NCI-H1417 (cell line): ENCODE measurements around the gene NDUFA3.
"Not testable (repeated sequence)": the region's sequence is repeated elsewhere in the genome, so short reads cannot be mapped to it uniquely, and the experiment has no call there.

Experiments used
- DNase-seq, 3 experiments: peaks; one replicate each; lab custom pipeline; 2025; lab: John Stamatoyannopoulos, UW

The NDUFA3 gene

DNA sequence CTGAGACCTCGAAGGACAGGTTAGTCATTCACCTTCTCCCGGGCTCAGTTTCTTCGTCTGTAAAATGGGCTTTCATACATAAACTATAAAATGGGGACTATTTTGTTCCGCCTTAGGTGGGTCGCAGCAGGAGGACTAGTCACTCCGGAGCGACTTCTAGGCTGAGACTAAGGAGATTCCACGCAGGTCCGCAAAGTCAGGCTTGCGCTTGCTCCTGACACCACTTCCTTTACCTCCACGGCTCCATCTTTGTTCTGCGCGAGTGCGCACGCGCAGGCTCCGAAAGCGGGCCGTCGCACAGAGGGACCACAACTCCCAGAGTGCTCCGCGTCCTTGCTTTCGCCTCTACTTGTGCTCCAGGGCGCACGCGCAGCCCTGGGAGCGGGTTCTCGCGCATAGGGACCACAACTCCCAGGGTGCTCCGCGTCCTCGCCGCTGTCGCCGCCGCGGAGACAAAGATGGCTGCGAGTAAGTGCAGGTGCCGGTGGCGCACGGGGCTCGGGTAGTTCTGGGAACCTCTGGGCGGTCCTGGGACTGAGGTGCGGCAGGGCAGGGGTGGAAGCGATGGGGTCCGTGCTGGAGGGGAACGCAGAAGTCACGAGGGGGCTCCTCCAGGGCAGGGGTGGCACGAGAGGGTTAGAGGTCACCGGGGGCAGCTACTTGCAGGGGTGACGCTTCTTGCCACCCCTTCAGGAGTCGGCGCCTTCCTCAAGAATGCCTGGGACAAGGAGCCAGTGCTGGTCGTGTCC, at the start of gene NDUFA3:
TSS of gene NDUFA3 (plus strand) at position 435 of the 749 bp plus-strand sequence. CDS start at position 459, 24 bp downstream.
- DNase-seq: peak; percentile 95 to 99 (median 98)

DNA sequence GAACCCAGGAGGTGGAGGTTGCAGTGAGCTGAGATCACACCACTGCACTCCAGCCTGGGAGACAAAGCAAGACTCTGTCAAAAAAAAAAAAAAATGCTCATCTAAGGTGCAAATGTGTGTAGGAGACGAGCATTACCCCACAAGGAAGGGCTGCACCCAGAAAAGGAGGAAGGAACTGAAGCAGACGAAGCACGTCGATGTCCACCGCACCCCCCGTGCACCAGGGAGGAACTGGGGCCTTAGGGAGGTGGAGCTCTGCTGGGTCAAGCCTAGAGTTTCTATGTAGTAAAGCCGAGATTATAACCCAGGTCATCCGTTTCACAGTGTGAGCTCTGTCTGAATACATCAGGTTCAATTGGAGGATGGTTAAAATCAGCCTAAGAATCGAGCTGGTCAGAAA, 40.0 kb upstream of the NDUFA3 start:
- DNase-seq: no peak

DNA sequence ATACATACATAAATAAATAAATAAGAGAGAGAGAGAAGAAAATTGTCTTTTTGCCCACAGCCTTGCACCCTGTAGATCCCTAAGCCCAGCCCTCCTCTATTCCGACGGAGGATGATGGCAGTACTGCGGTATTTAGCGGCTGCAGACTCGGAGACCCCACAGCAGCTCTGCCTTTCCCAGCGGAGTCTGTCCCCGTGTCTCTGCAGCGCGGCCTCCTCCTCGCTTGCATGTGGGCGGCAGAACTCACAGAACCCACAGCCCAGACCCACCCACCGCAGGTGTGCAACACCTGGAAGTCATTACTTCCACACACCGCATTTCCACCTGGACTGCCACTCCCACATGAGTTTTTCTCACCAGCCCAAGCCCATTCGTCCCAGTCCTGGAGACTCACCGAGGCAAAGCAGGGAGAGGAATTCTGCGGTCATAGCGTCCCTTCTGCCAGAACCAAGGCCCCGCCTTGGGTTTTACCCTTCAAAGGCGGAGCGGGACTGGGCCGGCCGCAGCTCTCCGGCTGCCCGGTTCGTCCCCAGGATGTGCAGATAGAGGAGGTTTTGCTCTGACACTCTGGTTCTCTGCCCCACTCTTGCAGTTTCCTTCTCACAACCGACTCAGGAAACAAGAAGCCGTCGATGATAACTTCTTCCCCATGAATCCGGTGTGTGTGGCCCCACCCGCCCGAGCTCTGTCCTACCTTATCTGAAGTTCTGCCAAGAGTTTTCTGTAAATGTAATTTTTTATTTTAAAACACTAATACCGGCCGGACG, 39.1 kb upstream of the NDUFA3 start, which contains the start of gene VSTM1:
TSS of gene VSTM1 (minus strand) at position 548 of the 767 bp plus-strand sequence. CDS start at position 428, 120 bp downstream.
- no peak for DNase-seq

DNA sequence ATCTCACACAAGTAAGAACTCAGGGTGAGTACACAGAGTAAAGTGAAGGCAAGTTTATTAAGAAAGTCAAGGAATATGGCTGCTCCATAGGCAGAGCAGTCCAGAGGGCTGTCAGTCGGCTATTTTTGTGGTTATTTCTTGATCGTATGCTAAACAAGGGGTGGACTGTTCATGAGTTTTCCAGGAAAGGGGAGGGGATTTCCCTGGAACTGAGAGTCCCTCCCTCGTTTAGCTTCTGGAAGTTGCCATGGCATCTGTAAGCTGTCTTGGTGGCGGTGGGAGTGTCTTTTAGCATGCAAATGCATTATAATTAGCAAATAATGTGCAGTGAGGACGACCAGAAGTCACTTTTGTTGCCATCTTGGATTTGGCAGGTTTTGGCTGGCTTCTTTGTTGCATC, 33.2 kb upstream of the NDUFA3 start:
- DNase-seq: no peak

DNA sequence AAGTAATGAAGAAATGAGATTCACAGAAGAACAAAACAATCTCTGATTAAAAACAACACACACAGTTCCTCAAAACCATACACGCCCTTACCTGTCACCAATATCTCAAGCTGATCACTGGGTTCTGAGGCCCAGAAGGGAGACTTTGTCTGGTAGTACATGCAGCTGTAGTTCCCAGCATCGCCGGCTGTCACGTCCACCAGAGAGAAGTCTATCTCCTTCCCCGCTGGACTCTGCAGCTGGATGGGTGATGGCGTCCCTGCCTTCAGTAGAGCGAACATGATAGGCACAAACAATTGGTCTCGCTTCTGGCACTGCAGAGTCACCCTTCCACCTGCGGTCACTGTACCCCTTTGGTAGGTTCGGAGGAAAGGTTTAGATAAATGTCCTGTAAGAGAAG, 28.8 kb upstream of the NDUFA3 start:
- no peak for DNase-seq

DNA sequence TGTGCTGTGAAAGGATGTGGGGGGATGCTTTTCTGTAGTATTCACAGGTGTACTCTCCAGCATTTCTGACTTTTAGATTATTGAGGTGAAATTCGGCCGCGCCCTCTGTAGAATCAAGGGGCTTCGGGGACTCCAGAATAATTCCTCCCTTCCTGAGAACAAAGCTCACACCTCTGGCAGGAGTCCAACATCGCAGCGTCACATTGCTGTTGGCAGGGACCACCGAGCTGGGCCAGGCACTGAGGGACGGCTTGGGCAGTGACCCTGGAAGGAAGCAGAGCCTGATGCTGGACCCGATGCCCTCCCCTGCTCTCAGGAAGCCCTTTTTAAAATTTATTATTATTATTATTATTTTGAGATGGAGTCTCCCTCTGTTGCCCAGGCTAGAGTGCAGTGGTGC, 27.8 kb upstream of the NDUFA3 start:
- no peak for DNase-seq

DNA sequence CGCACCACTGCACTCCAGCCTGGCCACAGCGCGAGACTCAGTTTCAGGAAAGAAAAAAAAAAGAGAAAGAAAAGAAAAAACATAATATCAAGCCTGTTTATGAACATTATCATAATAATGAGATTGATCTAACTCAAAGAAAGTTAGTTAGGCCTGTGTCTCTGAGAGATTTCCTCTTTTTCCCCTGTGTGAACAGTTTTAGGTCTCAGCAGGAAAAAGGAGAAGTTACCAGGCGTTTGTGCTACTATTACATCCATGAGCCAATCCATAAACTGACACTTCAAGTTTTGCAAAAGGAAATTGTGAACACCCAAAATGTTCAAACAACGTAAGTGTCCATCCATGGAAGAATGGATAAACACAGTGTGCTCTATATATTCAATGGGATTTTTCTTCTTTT, 25.3 kb upstream of the NDUFA3 start:
- no peak for DNase-seq

DNA sequence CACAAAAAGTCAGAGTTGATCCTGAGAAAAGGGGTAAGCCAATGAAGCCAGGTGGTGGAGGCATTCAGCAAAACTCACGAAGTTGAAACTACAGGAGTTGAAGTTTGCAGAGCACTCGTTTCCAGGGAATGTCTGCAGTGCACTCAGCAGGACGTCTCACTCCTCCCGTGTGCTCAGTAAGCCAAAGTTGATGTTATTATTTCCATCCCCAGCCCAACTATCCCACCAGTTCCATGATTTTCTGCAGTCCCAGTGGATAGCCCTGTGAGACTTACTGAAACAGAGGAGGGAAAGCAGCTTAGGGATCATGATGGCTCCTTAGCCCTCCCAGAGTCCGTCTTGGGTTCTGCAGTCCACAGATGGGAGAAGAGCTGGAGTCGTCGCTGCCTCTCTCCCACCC, 21.6 kb upstream of the NDUFA3 start, which contains the start of gene TARM1:
TSS of gene TARM1 (minus strand) at position 334 of the 400 bp plus-strand sequence. CDS start at position 309, 25 bp downstream.
- DNase-seq: no peak

DNA sequence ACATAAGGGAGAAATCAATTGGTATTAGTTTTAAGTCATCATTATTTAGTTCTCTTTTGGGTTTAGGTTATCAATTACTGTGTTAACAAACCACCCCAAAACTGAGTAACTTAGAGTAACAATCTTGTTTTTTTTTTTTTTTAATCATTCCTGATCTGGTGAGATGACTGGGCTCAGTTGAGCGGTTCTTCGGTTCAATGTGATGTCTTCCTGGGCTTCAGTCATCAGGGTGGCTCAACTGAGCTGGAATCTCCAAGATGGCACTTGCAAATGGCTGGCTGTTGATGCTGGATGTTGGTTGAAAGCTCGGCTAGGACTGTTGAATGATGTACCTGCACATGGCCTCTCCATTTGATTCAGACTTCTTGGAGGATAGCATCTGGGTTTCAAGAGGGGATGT, 18.2 kb upstream of the NDUFA3 start:
- DNase-seq: no peak

DNA sequence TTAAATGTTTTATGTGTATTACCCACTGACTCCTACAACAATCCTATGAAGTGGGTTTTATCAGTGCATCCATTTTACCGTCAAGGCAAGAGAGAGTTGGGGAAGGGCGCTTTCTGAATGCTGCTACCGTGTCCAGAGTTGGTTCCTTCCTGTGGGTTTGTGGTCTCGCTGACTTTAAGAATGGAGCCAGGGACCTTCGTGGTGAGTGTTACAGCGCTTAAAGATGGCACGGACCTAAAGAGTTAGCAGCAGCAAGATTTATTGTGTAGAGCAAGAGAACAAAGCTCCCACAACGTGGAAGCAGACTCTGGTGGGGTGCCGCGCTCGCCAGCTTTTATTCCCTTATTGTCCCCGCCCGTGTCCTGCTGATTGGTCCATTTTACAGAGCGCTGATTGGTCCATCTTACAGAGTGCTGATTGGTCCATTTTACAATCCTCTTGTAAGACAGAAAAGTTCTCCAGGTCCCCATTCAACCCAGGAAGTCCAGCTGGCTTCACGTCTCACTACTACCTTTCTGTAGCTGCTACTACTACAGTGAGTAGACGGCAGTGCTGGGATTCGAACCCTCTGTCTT, 8.1 kb upstream of the NDUFA3 start:
- no peak for DNase-seq

DNA sequence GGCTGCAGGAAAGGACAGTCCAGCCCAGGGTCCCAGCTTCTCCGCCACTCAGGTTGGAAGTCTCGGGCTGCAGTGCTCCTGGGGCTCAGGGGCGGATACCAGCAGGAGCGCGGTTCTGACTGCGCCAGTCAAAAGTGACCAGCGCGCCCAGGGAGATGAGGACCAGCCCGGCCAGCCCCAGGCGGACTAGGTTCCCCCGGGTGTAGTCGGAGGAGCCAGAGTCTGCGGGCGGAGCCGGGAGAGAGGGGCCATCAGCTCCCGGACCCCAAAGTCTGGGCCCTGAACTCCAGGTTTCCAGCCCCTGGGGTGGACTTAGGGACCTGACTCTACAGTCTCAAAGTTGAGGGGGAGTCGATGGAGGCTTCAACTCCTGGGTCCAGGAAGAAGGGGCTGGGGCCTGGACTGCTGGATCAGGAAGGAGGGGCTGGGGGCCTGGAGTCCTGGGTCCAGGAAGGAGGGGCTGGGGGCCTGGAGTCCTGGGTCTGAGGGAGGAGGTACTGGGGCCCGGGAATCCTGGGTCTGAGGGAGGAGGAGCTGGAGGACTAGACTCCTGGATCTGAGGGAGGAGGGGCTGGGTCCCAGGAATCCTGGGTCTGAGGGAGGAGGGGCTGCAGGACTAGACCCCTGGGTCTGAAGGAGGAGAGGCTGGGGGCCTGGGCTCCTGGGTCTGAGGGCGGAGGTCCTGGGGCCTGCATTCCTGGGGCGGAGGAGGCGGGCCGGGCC, 7.4 kb upstream of the NDUFA3 start:
- no peak for DNase-seq

DNA sequence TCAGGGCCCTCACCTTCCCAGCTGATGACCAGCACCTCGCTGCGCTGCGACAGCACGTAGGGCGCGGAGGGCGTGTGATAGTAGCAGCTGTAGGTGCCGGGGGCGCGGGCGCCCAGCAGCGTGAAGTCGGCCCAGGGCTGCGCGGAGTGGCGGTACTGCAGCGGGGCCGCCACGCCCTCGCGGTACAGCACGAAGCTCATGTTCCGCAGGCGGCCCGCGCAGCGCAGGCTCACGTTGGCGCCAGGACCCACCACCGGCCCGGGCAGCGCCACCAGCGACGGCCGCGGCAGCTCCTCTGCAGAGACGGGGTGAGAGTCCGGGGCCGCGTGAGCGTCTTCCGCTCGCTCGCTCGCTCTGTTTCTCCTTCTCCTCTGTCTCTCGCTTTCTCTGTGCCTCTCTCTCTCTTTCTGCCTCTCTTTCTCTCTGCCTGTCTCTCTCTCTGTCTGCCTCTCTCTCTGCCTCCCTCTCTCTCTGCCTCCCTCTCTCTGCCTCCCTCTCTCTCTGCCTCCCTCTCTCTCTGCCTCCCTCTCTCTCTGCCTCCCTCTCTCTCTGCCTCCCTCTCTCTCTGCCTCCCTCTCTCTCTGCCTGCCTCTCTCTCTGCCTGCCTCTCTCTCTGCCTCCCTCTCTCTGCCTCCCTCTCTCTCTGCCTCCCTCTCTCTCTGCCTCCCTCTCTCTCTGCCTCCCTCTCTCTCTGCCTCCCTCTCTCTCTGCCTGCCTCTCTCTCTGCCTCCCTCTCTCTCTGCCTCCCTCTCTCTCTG, 6.6 kb upstream of the NDUFA3 start:
- DNase-seq: peak in 2 of 3 experiments; percentile 49 to 50

DNA sequence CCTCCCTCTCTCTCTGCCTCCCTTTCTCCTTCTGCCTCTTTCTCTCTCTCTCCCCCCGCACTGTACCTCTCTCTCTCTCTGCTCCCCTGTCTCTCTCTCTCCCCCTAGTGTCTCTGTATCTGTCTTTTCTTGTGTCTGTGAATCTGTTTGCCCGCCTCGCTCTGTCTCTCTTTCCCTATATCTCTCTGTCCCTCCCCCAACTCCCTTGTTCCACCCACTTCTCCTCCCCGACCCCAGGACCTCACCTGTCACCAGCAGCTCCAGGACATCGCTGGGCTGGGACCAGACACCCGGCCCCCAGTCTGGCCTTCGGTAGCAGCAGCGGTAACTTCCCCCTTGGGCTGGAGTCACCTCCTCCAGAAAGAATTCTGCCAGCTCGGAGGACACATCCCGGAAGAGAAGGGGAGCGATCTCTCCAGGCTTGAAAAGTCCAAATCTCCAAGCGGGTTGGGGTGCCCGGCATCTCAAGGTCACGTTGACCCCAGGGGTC, 6.0 kb upstream of the NDUFA3 start:
- DNase-seq: no peak

DNA sequence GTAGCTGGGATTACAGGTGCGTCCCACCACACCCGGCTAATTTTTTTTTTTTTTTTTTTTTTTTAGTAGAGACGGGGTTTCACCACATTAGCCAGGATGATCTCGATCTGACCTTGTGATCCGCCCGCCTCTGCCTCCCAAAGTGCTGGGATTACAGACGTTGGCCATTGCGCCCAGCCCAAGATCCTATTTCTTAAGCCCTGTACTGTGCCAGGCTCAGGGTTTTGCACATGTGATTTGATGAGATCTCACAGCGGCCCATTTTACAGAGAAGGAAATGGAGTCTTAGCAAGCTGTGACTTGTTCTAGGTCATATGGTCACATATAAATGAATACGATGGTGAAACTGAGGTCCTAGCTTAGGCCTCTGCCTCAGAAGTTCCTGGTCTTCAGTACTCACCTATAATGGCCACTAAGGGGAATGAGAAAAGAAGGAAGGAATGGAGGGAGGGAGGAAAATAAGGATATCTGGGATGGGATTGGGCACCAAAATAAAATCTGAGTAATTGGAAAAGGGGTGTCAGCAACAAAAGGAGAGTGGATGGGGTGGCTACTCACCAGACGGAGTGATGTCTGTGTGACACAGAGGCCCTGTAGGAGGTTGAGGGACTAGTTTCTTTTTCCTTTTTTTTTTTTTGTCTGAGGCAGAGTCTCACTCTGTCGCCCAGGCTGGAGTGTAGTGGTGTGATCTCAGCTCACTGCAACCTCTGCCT, 3.3 kb upstream of the NDUFA3 start:
- no peak for DNase-seq

DNA sequence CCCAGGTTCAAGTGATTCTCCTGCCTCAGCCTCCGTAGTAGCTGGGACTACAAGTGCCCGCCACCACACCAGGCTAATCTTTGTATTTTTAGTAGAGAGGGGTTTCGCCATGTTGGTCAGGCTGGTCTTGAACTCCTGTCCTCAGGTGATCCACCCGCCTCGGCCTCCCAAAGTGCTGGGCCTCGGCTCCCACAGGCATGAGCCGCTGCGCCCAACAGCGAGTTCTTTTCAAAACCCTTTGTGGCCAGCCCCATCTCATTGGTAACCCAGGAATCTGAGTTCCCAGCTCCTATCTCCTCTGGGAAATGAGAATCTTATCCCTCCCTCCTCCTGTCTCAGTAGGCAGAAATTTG, 2.8 kb upstream of the NDUFA3 start:
- not testable (repeated sequence) for DNase-seq

DNA sequence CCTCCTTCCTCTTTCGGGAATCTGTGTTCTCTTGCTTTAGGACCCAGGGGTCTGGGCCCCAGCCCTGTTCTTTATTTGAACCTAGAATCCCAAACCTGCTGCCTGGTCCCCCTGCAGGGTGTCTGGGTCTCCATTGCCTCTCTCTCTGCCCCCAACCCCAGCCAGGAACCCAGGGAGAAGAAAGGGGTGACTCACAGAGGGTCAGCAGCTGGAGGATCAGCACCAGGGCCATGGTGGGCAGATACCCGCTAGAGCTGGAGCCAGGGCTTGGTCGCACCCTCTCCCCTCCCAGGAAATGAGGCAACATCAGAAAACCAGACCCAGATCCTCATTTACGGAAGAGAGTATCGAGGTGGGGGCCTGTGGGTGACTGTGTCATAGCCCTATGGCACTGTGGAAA, 2.1 kb upstream of the NDUFA3 start, which contains the start of gene OSCAR:
TSS of gene OSCAR (minus strand) at position 243 of the 400 bp plus-strand sequence. CDS start at position 232, 11 bp downstream.
- no peak for DNase-seq

DNA sequence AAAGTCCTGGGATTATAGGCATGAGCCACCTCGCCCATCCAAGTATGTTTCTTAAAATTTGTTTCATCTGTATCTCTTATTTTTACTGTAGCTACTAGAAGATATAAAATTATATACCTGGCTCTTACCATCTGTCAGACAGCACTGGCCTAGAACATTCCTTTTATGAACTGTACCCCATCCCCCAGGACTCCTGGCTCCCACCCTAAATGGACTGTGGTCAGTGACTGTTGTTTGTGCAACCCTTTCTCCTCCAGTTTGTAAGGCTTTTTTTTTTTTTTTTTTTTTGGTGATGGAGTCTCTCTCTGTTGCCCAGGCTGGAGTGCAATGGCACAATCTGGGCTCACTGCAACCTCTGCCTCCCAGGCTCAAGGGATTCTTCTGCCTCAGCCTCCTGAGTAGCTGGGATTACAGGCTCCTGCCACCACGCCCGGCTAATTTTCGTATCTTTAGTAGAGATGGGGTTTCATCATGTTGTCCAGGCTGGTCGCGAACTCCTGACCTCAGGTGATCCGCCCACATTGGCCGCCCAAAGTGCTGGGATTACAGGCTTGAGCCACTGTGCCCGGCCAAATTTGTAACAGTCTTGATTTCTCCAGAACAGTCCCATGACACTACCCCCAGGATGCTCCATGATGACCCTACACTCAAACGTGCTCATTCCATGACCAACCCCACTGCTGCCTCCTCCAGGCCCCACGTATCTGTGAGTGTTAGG, 2.5 kb downstream of the NDUFA3 start:
- DNase-seq: no peak

DNA sequence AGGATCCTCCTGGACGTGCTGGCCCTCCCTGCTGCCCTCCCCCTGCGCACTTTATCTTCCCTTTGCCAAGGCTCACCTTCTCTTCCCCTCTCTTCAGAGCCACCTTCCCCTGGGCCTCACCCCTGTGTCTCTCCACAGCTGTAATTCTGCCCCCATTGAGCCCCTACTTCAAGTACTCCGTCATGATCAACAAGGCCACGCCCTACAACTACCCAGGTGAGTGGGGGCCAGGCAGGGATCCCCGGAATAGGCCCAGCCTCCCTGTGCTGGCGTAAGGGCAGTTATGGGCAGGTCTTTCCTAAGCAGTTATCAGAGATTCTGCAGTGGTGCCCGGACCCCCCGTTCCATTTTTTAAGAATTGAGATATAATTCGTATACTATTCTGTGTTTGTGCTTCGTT, 3.1 kb downstream of the NDUFA3 start:
- DNase-seq: no peak

DNA sequence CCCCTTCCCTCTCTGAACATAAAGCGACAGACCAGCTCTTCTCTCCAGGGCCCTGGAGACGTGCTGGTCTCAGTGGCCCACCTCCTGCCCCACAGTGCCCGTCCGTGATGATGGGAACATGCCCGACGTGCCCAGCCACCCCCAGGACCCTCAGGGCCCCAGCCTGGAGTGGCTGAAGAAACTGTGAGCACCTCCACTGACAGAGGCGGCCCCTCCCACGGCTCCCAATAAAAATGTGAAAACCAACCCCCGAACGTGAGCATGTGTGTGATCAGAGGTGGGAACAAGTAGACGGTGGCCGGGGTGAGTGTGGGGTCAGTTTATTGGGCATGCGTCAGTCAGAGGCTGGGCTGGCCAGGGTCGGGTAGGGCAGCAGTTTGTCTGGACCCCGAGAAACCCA, 4.1 kb downstream of the NDUFA3 start:
- no peak for DNase-seq
